NCI-H2227 (cell line): Measurements from ENCODE around the gene TJP3.
A peak's percentile ranks its signal among the peaks of the same experiment; 100 is the strongest.
"Not testable (repeated sequence)": the region's sequence is repeated elsewhere in the genome, so short reads cannot be mapped to it uniquely, and the experiment has no call there.

Source experiments
- DNase-seq: peaks from one replicate; lab custom pipeline; 2025; ENCODE audit not compliant: unreplicated experiment; lab: John Stamatoyannopoulos, UW

The TJP3 gene

GRCh38 chr19:3708207-3708931 lies at the start of gene TJP3:
TJP3 (plus strand) TSS chr19:3708384; CDS start chr19:3728433, 20,049 bp downstream.
- DNase-seq = no peak

GRCh38 chr19:3658870-3659745 lies 49.1 kb upstream of the TJP3 start:
- DNase-seq = no peak

- DNase-seq = no peak
Observed at GRCh38 chr19:3659746-3660112, 48.5 kb upstream of the TJP3 start.

GRCh38 chr19:3660493-3661219 lies 47.5 kb upstream of the TJP3 start:
- DNase-seq = no peak

GRCh38 chr19:3661284-3662238 lies 46.6 kb upstream of the TJP3 start:
- DNase-seq = no peak

GRCh38 chr19:3663838-3664237 lies 44.3 kb upstream of the TJP3 start:
- no peak for DNase-seq

- no peak for DNase-seq
Observed at GRCh38 chr19:3664879-3665642, 43.1 kb upstream of the TJP3 start.

GRCh38 chr19:3665681-3666544 lies 42.3 kb upstream of the TJP3 start:
- DNase-seq = peak; percentile 31

- not testable (repeated sequence) for DNase-seq
Observed at GRCh38 chr19:3666545-3666856, 41.7 kb upstream of the TJP3 start.

- DNase-seq = no peak
Observed at GRCh38 chr19:3667037-3667638, 41.0 kb upstream of the TJP3 start.

GRCh38 chr19:3667766-3668165 lies 40.4 kb upstream of the TJP3 start:
- no peak for DNase-seq

GRCh38 chr19:3668331-3669081 lies 39.7 kb upstream of the TJP3 start:
- no peak for DNase-seq

- DNase-seq = peak; percentile 31
Observed at GRCh38 chr19:3669082-3669946, 38.9 kb upstream of the TJP3 start.

GRCh38 chr19:3669947-3670795 lies 38.0 kb upstream of the TJP3 start:
- peak; percentile 12 for DNase-seq

- no peak for DNase-seq
Observed at GRCh38 chr19:3670796-3671679, 37.1 kb upstream of the TJP3 start.
